B cell (primary cell): ENCODE data around the gene LASP1. TPM values are rescaled to one million over a fixed set of nuclear protein-coding genes. Genes with fewer than 3 reads are reported as not detected.

Experiments used
- ATAC-seq: fragments of 200-7000 bp; cut with Tn5 transposase; one replicate; pipeline ENCODE4 v1.10.0; 2021; ENCODE audit warnings: low read depth, mild to moderate bottlenecking, moderate number of reproducible peaks, moderate library complexity
- CTCF ChIA-PET: fragments of 350-600 bp; sonication (Branson Sonifier 250); formaldehyde crosslinking; loops from one replicate; lab custom pipeline; 2021; ENCODE audit warnings: antibody characterized with exemption, inconsistent platforms; lab: Charles Lee
- POLR2A ChIA-PET: fragments of 350-600 bp; sonication (Branson Sonifier 250); formaldehyde crosslinking; loops from one replicate; lab custom pipeline; 2021; ENCODE audit warnings: antibody characterized with exemption; lab: Charles Lee
- DNase-seq: peaks from one replicate; pipeline ENCODE4 v3.0.0; 2013
- H2AFZ ChIP-seq: 2 replicates; pipeline ENCODE4 v1.6.1; 2012; ENCODE audit warnings: mild to moderate bottlenecking, low read depth, low read length; ENCODE audit not compliant: insufficient read depth, poor library complexity, severe bottlenecking
- H3K27ac ChIP-seq, 2 donors: 1 replicate in 1 of 2; 2 replicates in 1 of 2; pipeline ENCODE4 v1.5.1; 2012 to 2013; ENCODE audit warnings: low read length in 2 of 2, mild to moderate bottlenecking in 2 of 2, moderate library complexity in 1 of 2
- H3K27me3 ChIP-seq, 4 experiments: fragments of 200-600 bp in 1 of 4; sonication (generic) in 1 of 4; replicated peaks in 1 of 4; 1 replicate in 2 of 4; 2 replicates in 2 of 4; pipeline versions ENCODE4 v1.6.1 to v1.7.0; 2013 to 2016; ENCODE audit warnings: low read length in 3 of 4, mild to moderate bottlenecking in 2 of 4, mixed read lengths in 1 of 4, moderate library complexity in 1 of 4; ENCODE audit not compliant: insufficient read depth in 4 of 4, control insufficient read depth in 3 of 4; ENCODE audit errors: control extremely low read depth in 1 of 4
- H3K36me3 ChIP-seq, 2 experiments: replicated peaks in 1 of 2; 1 replicate in 1 of 2; 2 replicates in 1 of 2; pipeline versions ENCODE4 v1.6.1 to v1.7.1; 2013; ENCODE audit warnings: low read length in 1 of 2; ENCODE audit not compliant: insufficient read depth in 2 of 2, control insufficient read depth in 1 of 2; ENCODE audit errors: control extremely low read depth in 1 of 2, extremely low read depth in 1 of 2
- H3K4me1 ChIP-seq, 2 donors: fragments of 200-600 bp in 1 of 2; sonication (generic) in 1 of 2; 1 replicate in 1 of 2; 2 replicates in 1 of 2; pipeline versions ENCODE4 v1.5.1 to v1.6.1; 2013 to 2017; ENCODE audit warnings: low read length in 2 of 2; ENCODE audit not compliant: control insufficient read depth in 2 of 2, insufficient read depth in 2 of 2
- H3K4me2 ChIP-seq: replicated peaks from 2 replicates; pipeline ENCODE3; 2012; ENCODE audit warnings: mild to moderate bottlenecking, low read depth, low read length; ENCODE audit not compliant: poor library complexity, severe bottlenecking
- H3K4me3 ChIP-seq, 5 experiments: fragments of 200-600 bp in 1 of 5; sonication (generic) in 1 of 5; 1 replicate in 3 of 5; 2 replicates in 2 of 5; pipeline versions ENCODE4 v1.5.1 to v1.7.0; 2011 to 2016; ENCODE audit warnings: low read length in 4 of 5, mild to moderate bottlenecking in 4 of 5, low read depth in 2 of 5, control low read depth in 1 of 5, moderate library complexity in 1 of 5; ENCODE audit not compliant: insufficient read depth in 1 of 5; ENCODE audit errors: control extremely low read depth in 1 of 5, extremely low read depth in 1 of 5
- H3K79me2 ChIP-seq: fragments of 200-600 bp; sonication (generic); one replicate; pipeline ENCODE4 v1.6.0; 2016; ENCODE audit warnings: low read length; ENCODE audit not compliant: control insufficient read depth, insufficient read depth
- H3K9ac ChIP-seq: fragments of 200-600 bp; sonication (generic); 2 replicates; pipeline ENCODE4 v1.6.1; 2017; ENCODE audit warnings: mild to moderate bottlenecking, low read length, moderate library complexity
- H3K9me3 ChIP-seq, 3 donors: one replicate each; pipeline versions ENCODE4 v1.6.1 to v1.7.1; 2013; ENCODE audit warnings: low read length in 2 of 3; ENCODE audit not compliant: control insufficient read depth in 2 of 3, insufficient read depth in 1 of 3; ENCODE audit errors: control extremely low read depth in 1 of 3
- H4K20me1 ChIP-seq: 2 replicates; pipeline ENCODE4 v1.6.0; 2012; ENCODE audit warnings: mild to moderate bottlenecking, low read length; ENCODE audit not compliant: insufficient read depth, control insufficient read depth, poor library complexity, severe bottlenecking
- H3K27ac Mint-ChIP-seq: one replicate; pipeline ENCODE4 v1.8.0; 2021; ENCODE audit warnings: mixed read lengths
- H3K27me3 Mint-ChIP-seq: one replicate; pipeline ENCODE4 v1.8.0; 2021; ENCODE audit warnings: mixed read lengths
- H3K4me1 Mint-ChIP-seq: one replicate; pipeline ENCODE4 v1.8.0; 2021; ENCODE audit warnings: mixed read lengths
- H3K4me3 Mint-ChIP-seq: one replicate; pipeline ENCODE4 v1.8.0; 2021; ENCODE audit warnings: mixed read lengths
- H3K9me3 Mint-ChIP-seq: one replicate; pipeline ENCODE4 v1.8.0; 2022; ENCODE audit warnings: mixed read lengths; ENCODE audit not compliant: insufficient read depth
- EZH2 ChIP-seq: IDR thresholded peaks from 2 replicates; pipeline ENCODE4 v1.6.1; 2012; ENCODE audit warnings: borderline replicate concordance, low read depth, mild to moderate bottlenecking, moderate library complexity, low read length; ENCODE audit not compliant: insufficient read depth, poor library complexity, severe bottlenecking
- WGBS: methylation state at CpG from one replicate; pipeline ENCODE4 v1.1.5; 2013; ENCODE audit warnings: missing lambda C conversion rate; ENCODE audit not compliant: insufficient coverage; 5-methylcytosine and 5-hydroxymethylcytosine counted together
- intact Hi-C: fragments of 100-400 bp; cut with micrococcal nuclease; formaldehyde crosslinking; loops from one replicate; pipeline ENCODE4 v1.10.0; 2022
- polyA plus RNA-seq: library from polyadenylated mRNA; depleted of rRNA; stranded (reverse); fragments of >200 nt; gene quantifications from 2 replicates; pipeline ENCODE4 v1.2.3, GENCODE V29; 2012
- total RNA-seq, 2 donors: library from RNA; stranded (reverse); fragments of 120-200 nt in 1 of 2; gene quantifications; 1 replicate in 1 of 2; 2 replicates in 1 of 2; pipeline versions ENCODE4 v1.2.3 to v1.2.4, GENCODE V29; 2013 to 2022
- TF ChIP-seq, protein P1 (sequence below): fragments of 200-600 bp; IDR thresholded peaks from one replicate; pipeline ENCODE4 v1.8.0; 2022; ENCODE audit warnings: antibody characterized with exemption, mild to moderate bottlenecking

LASP1 gene
- total and polyA plus RNA-seq, 2 donors (not counting 1 experiment from before 2014, with no cell fraction given): 51.6 to 125 TPM

DNA sequence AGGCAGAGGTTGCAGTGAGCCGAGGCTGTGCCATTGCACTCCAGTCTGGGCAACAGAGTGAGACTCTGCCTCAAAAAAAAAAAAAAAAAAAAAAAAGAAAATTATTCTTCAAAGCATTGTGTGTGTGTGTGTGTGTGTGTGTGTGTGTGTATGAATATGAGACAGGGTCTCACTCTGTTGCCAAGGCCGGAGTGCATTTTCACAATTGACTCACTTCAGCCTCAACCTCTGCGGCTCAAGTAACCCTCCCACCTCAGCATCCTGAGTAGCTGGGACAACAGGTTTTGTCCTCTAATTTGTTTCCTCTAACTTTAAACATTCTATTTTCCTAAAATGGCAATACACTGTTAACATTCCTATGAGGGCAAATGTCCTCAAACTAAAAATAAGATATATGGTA is 89.7 kb downstream of the LASP1 start:
- no peaks in the 10 kb centered on the region for H3K9me3 Mint-ChIP-seq
- H3K36me3 ChIP-seq: no peaks in the 10 kb centered on the region
- H3K79me2 ChIP-seq: no peaks in the 10 kb centered on the region
- H3K27me3 Mint-ChIP-seq: no peaks in the 10 kb centered on the region
- DNase-seq (no peak), ATAC-seq (no peak)
- TF ChIP-seq EZH2: no peak
- TF ChIP-seq, protein P1, sequence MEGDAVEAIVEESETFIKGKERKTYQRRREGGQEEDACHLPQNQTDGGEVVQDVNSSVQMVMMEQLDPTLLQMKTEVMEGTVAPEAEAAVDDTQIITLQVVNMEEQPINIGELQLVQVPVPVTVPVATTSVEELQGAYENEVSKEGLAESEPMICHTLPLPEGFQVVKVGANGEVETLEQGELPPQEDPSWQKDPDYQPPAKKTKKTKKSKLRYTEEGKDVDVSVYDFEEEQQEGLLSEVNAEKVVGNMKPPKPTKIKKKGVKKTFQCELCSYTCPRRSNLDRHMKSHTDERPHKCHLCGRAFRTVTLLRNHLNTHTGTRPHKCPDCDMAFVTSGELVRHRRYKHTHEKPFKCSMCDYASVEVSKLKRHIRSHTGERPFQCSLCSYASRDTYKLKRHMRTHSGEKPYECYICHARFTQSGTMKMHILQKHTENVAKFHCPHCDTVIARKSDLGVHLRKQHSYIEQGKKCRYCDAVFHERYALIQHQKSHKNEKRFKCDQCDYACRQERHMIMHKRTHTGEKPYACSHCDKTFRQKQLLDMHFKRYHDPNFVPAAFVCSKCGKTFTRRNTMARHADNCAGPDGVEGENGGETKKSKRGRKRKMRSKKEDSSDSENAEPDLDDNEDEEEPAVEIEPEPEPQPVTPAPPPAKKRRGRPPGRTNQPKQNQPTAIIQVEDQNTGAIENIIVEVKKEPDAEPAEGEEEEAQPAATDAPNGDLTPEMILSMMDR: no peak
- CTCF ChIA-PET: no interaction called here
- no peaks in the 10 kb centered on the region for H3K4me1 Mint-ChIP-seq
- no peak overlapping the region for H3K4me3 ChIP-seq
- no peak overlapping the region for H3K4me3 Mint-ChIP-seq
- no CpG with 5 or more reads among the region's 3 CpGs for WGBS
- no peaks in the 10 kb centered on the region for H3K4me1 ChIP-seq
- H2AFZ ChIP-seq: no peak overlapping the region
- no peaks in the 10 kb centered on the region for H3K27me3 ChIP-seq
- no peak overlapping the region for H3K27ac ChIP-seq
- intact Hi-C loops: no loop called here
- no peak overlapping the region for H3K27ac Mint-ChIP-seq
- no peaks in the 10 kb centered on the region for H3K9me3 ChIP-seq
- H4K20me1 ChIP-seq: no peaks in the 10 kb centered on the region
- H3K9ac ChIP-seq: no peak overlapping the region
- POLR2A ChIA-PET: no interaction called here
- no peak overlapping the region for H3K4me2 ChIP-seq

GRCh38 chr17:38960402-38960801 is 90.5 kb downstream of the LASP1 start:
- DNase-seq: no peak

More at GRCh38 chr17:38960402-38960801, 90.5 kb downstream of the LASP1 start:
- no peak overlapping the region for H3K27ac ChIP-seq
- H3K4me3 ChIP-seq: no peak overlapping the region
- H4K20me1 ChIP-seq: no peaks in the 10 kb centered on the region
- 80% methylated on average over 1 of the region's 5 CpGs for whole genome bisulfite sequencing
- no peaks in the 10 kb centered on the region for H3K9me3 Mint-ChIP-seq
- H3K36me3 ChIP-seq: no peaks in the 10 kb centered on the region
- no peaks in the 10 kb centered on the region for H3K9me3 ChIP-seq
- ChIA-PET CTCF (no interaction called here), POLR2A (interaction anchor here (0.7 kb wide), 1 partner anchor 129 kb away, joined by 3 read pairs; no protein-coding TSS in a partner anchor)
- intact Hi-C loops: no loop called here
- H3K27ac Mint-ChIP-seq: no peak overlapping the region
- no peak overlapping the region for H3K9ac ChIP-seq
- no peaks in the 10 kb centered on the region for H3K27me3 ChIP-seq
- no peaks in the 10 kb centered on the region for H3K27me3 Mint-ChIP-seq
- no peak overlapping the region for H3K4me2 ChIP-seq
- H2AFZ ChIP-seq: no peak overlapping the region
- no peaks in the 10 kb centered on the region for H3K4me1 Mint-ChIP-seq
- ATAC-seq: no peak
- no peaks in the 10 kb centered on the region for H3K4me1 ChIP-seq
- no peaks in the 10 kb centered on the region for H3K79me2 ChIP-seq
- H3K4me3 Mint-ChIP-seq: no peak overlapping the region
- no peak for TF ChIP-seq EZH2
- TF ChIP-seq, protein P1: no peak
